HEK293 (cell line): ENCODE measurements around the gene TRAF7.

ENCODE experiments used
- CTCF ChIA-PET: fragments of 350-600 bp; formaldehyde crosslinking; extraction: SDS; loops from one replicate; lab custom pipeline; 2021; ENCODE audit warnings: antibody characterized with exemption; lab: Yijun Ruan, JAX
- POLR2A ChIA-PET: fragments of 300-600 bp; formaldehyde crosslinking; extraction: SDS; loops from one replicate; lab custom pipeline; 2020; ENCODE audit warnings: antibody characterized with exemption, inconsistent platforms; lab: Yijun Ruan, JAX
- H3K27ac ChIP-seq: fragments of 200-500 bp; sonication (Bioruptor generic); 2 replicates; pipeline ENCODE4 v1.5.1; 2014; ENCODE audit warnings: low read depth, low read length, control low read depth, inconsistent platforms; ENCODE audit errors: extremely low read depth
- H3K36me3 ChIP-seq, 2 experiments: fragments of 200-500 bp in 1 of 2; sonication (Bioruptor generic) in 1 of 2; 1 replicate in 1 of 2; 2 replicates in 1 of 2; pipeline ENCODE4 v1.5.1; 2014 to 2017; ENCODE audit warnings: inconsistent platforms in 2 of 2, low read length in 2 of 2; ENCODE audit not compliant: control insufficient read depth in 2 of 2, insufficient read depth in 1 of 2
- H3K4me1 ChIP-seq: fragments of 200-500 bp; sonication (Bioruptor generic); 2 replicates; pipeline ENCODE4 v1.5.1; 2014; ENCODE audit warnings: mild to moderate bottlenecking, low read length, inconsistent platforms; ENCODE audit not compliant: control insufficient read depth, insufficient read depth
- H3K4me3 ChIP-seq: 2 replicates; pipeline ENCODE4 v1.5.1; 2011; ENCODE audit warnings: low read depth, mild to moderate bottlenecking, control low read depth, low read length, moderate library complexity
- H3K9me3 ChIP-seq: fragments of 200-500 bp; sonication (Bioruptor generic); 2 replicates; pipeline ENCODE4 v1.5.1; 2014; ENCODE audit warnings: low read depth, low read length, inconsistent platforms; ENCODE audit not compliant: control insufficient read depth, insufficient read depth
- GFI1B ChIP-seq: fragments of 450-650 bp; formaldehyde crosslinking; IDR thresholded peaks from 2 replicates; pipeline ENCODE4 v1.5.1; 2016; ENCODE audit warnings: missing biosample characterization, missing genetic modification characterization
- KLF17 ChIP-seq: fragments of 450-650 bp; formaldehyde crosslinking; IDR thresholded peaks from 2 replicates; pipeline ENCODE4 v1.5.1; 2016; ENCODE audit warnings: missing biosample characterization, missing genetic modification characterization
- KLF7 ChIP-seq: fragments of 450-650 bp; formaldehyde crosslinking; IDR thresholded peaks from 2 replicates; pipeline ENCODE4 v1.5.1; 2016; ENCODE audit warnings: missing biosample characterization, missing genetic modification characterization, borderline replicate concordance
- PRDM10 ChIP-seq: fragments of 450-650 bp; formaldehyde crosslinking; IDR thresholded peaks from 2 replicates; pipeline ENCODE4 v1.5.1; 2016; ENCODE audit warnings: missing biosample characterization, missing genetic modification characterization
- YY2 ChIP-seq: fragments of 450-650 bp; formaldehyde crosslinking; IDR thresholded peaks from 2 replicates; pipeline ENCODE4 v1.5.1; 2016; ENCODE audit warnings: missing biosample characterization, missing genetic modification characterization
- ZBTB8A ChIP-seq: fragments of 450-650 bp; formaldehyde crosslinking; IDR thresholded peaks from 2 replicates; pipeline ENCODE4 v1.5.1; 2016; ENCODE audit warnings: missing biosample characterization, missing genetic modification characterization
- ZNF133 ChIP-seq: fragments of 450-650 bp; formaldehyde crosslinking; IDR thresholded peaks from 2 replicates; pipeline ENCODE4 v1.5.1; 2016; ENCODE audit warnings: missing biosample characterization, missing genetic modification characterization
- ZNF157 ChIP-seq: fragments of 450-650 bp; formaldehyde crosslinking; IDR thresholded peaks from 2 replicates; pipeline ENCODE4 v1.5.1; 2016; ENCODE audit warnings: missing biosample characterization, missing genetic modification characterization
- ZNF311 ChIP-seq: fragments of 450-650 bp; formaldehyde crosslinking; IDR thresholded peaks from 2 replicates; pipeline ENCODE4 v1.5.1; 2017; ENCODE audit warnings: missing biosample characterization, missing genetic modification characterization, borderline replicate concordance
- ZNF416 ChIP-seq: fragments of 450-650 bp; formaldehyde crosslinking; IDR thresholded peaks from 2 replicates; pipeline ENCODE4 v1.5.1; 2016; ENCODE audit warnings: missing biosample characterization, missing genetic modification characterization
- ZNF610 ChIP-seq: fragments of 450-650 bp; formaldehyde crosslinking; IDR thresholded peaks from 2 replicates; pipeline ENCODE4 v1.5.1; 2016; ENCODE audit warnings: missing biosample characterization, missing genetic modification characterization, borderline replicate concordance
- ZNF629 ChIP-seq: fragments of 450-650 bp; formaldehyde crosslinking; IDR thresholded peaks from 2 replicates; pipeline ENCODE4 v1.5.1; 2017; ENCODE audit warnings: missing biosample characterization, missing genetic modification characterization
- ZNF645 ChIP-seq: fragments of 450-650 bp; formaldehyde crosslinking; IDR thresholded peaks from 2 replicates; pipeline ENCODE4; 2016; ENCODE audit warnings: missing biosample characterization, missing genetic modification characterization
- ZNF660 ChIP-seq: fragments of 450-650 bp; IDR thresholded peaks from 2 replicates; pipeline ENCODE4 v1.5.1; 2018; ENCODE audit warnings: missing biosample characterization, mild to moderate bottlenecking, missing genetic modification characterization
- TF ChIP-seq, protein P1 (sequence below): fragments of 450-650 bp; formaldehyde crosslinking; IDR thresholded peaks from 2 replicates; pipeline ENCODE4 v1.5.1; 2016; ENCODE audit warnings: missing biosample characterization, missing genetic modification characterization
- TF ChIP-seq, protein P2 (sequence below): fragments of 450-650 bp; IDR thresholded peaks from 2 replicates; pipeline ENCODE4 v1.5.1; 2018; ENCODE audit warnings: missing biosample characterization, mild to moderate bottlenecking, missing genetic modification characterization
- TF ChIP-seq, protein P3 (sequence below): fragments of 450-650 bp; formaldehyde crosslinking; IDR thresholded peaks from 2 replicates; pipeline ENCODE4 v1.5.1; 2017; ENCODE audit warnings: missing biosample characterization, missing genetic modification characterization
- TF ChIP-seq, protein P4 (sequence below): fragments of 450-650 bp; formaldehyde crosslinking; IDR thresholded peaks from 2 replicates; pipeline ENCODE4 v1.5.1; 2016; ENCODE audit warnings: missing biosample characterization, missing genetic modification characterization

Gene TRAF7

GRCh38 chr16:2155977-2156848 is 631 bp downstream of the TRAF7 start (continued):
- TF ChIP-seq PRDM10 (tag by site-specific recombination) (peak; percentile 25; the same call in 1 of the 2 replicates), ZNF660 (tag by site-specific recombination) (no peak)

DNA sequence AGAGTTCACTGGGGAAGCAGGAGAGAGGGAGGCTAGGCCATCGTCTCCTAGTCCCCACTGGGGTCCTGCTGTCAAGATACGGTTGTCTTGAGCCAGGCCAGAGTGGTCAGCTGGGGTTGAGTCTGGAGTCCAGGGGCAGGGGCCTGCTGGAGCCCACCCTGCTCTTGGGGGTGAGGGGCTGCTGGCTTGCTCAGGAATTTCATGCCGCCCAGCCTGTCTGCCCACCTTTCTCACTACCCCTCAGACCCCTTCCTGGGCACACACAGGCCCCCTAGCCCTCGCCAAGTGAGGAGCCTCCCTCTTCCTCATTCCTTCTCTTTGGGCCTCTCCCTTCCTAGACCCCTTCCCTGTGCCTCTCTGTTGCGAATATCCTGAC is 1.3 kb downstream of the TRAF7 start:
- CTCF ChIA-PET, result interaction anchor here (1.8 kb wide), 1 partner anchor 38 kb away, joined by 7 read pairs; no protein-coding TSS in a partner anchor
- TF ChIP-seq, protein P1, sequence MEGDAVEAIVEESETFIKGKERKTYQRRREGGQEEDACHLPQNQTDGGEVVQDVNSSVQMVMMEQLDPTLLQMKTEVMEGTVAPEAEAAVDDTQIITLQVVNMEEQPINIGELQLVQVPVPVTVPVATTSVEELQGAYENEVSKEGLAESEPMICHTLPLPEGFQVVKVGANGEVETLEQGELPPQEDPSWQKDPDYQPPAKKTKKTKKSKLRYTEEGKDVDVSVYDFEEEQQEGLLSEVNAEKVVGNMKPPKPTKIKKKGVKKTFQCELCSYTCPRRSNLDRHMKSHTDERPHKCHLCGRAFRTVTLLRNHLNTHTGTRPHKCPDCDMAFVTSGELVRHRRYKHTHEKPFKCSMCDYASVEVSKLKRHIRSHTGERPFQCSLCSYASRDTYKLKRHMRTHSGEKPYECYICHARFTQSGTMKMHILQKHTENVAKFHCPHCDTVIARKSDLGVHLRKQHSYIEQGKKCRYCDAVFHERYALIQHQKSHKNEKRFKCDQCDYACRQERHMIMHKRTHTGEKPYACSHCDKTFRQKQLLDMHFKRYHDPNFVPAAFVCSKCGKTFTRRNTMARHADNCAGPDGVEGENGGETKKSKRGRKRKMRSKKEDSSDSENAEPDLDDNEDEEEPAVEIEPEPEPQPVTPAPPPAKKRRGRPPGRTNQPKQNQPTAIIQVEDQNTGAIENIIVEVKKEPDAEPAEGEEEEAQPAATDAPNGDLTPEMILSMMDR (tag by site-specific recombination), result no peak
- TF ChIP-seq YY2, result no peak
- TF ChIP-seq, protein P2, sequence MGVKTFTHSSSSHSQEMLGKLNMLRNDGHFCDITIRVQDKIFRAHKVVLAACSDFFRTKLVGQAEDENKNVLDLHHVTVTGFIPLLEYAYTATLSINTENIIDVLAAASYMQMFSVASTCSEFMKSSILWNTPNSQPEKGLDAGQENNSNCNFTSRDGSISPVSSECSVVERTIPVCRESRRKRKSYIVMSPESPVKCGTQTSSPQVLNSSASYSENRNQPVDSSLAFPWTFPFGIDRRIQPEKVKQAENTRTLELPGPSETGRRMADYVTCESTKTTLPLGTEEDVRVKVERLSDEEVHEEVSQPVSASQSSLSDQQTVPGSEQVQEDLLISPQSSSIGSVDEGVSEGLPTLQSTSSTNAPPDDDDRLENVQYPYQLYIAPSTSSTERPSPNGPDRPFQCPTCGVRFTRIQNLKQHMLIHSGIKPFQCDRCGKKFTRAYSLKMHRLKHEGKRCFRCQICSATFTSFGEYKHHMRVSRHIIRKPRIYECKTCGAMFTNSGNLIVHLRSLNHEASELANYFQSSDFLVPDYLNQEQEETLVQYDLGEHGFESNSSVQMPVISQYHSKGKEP (tag by site-specific recombination), result no peak
- no peak for TF ChIP-seq ZNF157 (tag by site-specific recombination)
- TF ChIP-seq ZNF416, result no peak
- TF ChIP-seq, protein P3, sequence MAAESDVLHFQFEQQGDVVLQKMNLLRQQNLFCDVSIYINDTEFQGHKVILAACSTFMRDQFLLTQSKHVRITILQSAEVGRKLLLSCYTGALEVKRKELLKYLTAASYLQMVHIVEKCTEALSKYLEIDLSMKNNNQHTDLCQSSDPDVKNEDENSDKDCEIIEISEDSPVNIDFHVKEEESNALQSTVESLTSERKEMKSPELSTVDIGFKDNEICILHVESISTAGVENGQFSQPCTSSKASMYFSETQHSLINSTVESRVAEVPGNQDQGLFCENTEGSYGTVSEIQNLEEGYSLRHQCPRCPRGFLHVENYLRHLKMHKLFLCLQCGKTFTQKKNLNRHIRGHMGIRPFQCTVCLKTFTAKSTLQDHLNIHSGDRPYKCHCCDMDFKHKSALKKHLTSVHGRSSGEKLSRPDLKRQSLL (tag by site-specific recombination), result no peak
- TF ChIP-seq ZNF629 (tag by site-specific recombination), result no peak
- TF ChIP-seq GFI1B (tag by site-specific recombination), result no peak
- TF ChIP-seq KLF7 (tag by site-specific recombination), result no peak
- no peak for TF ChIP-seq ZNF645 (tag by site-specific recombination)
- TF ChIP-seq, protein P4, sequence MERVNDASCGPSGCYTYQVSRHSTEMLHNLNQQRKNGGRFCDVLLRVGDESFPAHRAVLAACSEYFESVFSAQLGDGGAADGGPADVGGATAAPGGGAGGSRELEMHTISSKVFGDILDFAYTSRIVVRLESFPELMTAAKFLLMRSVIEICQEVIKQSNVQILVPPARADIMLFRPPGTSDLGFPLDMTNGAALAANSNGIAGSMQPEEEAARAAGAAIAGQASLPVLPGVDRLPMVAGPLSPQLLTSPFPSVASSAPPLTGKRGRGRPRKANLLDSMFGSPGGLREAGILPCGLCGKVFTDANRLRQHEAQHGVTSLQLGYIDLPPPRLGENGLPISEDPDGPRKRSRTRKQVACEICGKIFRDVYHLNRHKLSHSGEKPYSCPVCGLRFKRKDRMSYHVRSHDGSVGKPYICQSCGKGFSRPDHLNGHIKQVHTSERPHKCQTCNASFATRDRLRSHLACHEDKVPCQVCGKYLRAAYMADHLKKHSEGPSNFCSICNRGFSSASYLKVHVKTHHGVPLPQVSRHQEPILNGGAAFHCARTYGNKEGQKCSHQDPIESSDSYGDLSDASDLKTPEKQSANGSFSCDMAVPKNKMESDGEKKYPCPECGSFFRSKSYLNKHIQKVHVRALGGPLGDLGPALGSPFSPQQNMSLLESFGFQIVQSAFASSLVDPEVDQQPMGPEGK (tag by site-specific recombination), result no peak
- no peak for TF ChIP-seq KLF17 (tag by site-specific recombination)
- TF ChIP-seq ZNF610 (tag by site-specific recombination), result no peak
- TF ChIP-seq ZBTB8A (tag by site-specific recombination), result no peak
- TF ChIP-seq ZNF311 (tag by site-specific recombination), result no peak
- TF ChIP-seq ZNF133 (tag by site-specific recombination), result no peak
- Histone ChIP-seq H3K27ac (no peak overlapping the region), H3K4me1 (no peaks in the 10 kb centered on the region), H3K36me3 (peaks cover 0 to 34% of the 10 kb centered on the region in 2 experiments; a peak in 2 of 3 replicates), H3K9me3 (no peaks in the 10 kb centered on the region), H3K4me3 (peak overlapping the region; percentile 19)
- POLR2A ChIA-PET, result no interaction called here
